Sigmoid colon (tissue), 7 donors: ENCODE data around the gene CBFA2T3. TPM values are rescaled to one million over a fixed set of nuclear protein-coding genes. Genes with fewer than 3 reads are reported as not detected.

ENCODE experiments used
- DNase-seq: peaks from one replicate; pipeline ENCODE4 v3.0.0-alpha.2; 2019
- H3K27ac ChIP-seq, 4 donors: fragments of 200-600 bp; sonication (generic); one replicate each; pipeline ENCODE4 v1.5.1; 2016 to 2019; ENCODE audit warnings: mild to moderate bottlenecking in 1 of 4
- H3K27me3 ChIP-seq, 3 donors: fragments of 200-600 bp; sonication (generic); one replicate each; pipeline ENCODE4 v1.5.1; 2019; ENCODE audit warnings: mild to moderate bottlenecking in 1 of 3
- H3K36me3 ChIP-seq, 4 donors: fragments of 200-600 bp; sonication (generic); one replicate each; pipeline ENCODE4 v1.5.1; 2016 to 2019
- H3K4me1 ChIP-seq, 4 donors: fragments of 200-600 bp; sonication (generic); one replicate each; pipeline ENCODE4 v1.5.1; 2017 to 2019
- H3K4me3 ChIP-seq, 4 donors: fragments of 200-600 bp; sonication (generic); one replicate each; pipeline ENCODE4 v1.5.1; 2017 to 2019; ENCODE audit warnings: mild to moderate bottlenecking in 2 of 4, moderate library complexity in 1 of 4
- H3K9me3 ChIP-seq, 4 donors: fragments of 200-600 bp in 3 of 4; sonication (generic) in 3 of 4; one replicate each; pipeline versions ENCODE4 v1.5.1 to v1.6.1; 2013 to 2019
- CTCF ChIP-seq, 4 experiments: fragments of 450-650 bp in 3 of 4; fragments of 200-600 bp in 1 of 4; IDR thresholded peaks; one replicate each; pipeline ENCODE4 v1.5.1; 2016 to 2019; ENCODE audit warnings: antibody characterized with exemption in 4 of 4, mild to moderate bottlenecking in 3 of 4, moderate library complexity in 2 of 4
- EP300 ChIP-seq, 4 donors: sonication (generic); formaldehyde crosslinking; IDR thresholded peaks; one replicate each; pipeline ENCODE4 v1.6.1; 2017; ENCODE audit warnings: antibody characterized with exemption in 4 of 4
- POLR2A ChIP-seq, 2 donors: fragments of 450-650 bp; IDR thresholded peaks; one replicate each; pipeline ENCODE4 v1.6.1; 2016; ENCODE audit warnings: antibody characterized with exemption in 2 of 2, mild to moderate bottlenecking in 2 of 2, moderate library complexity in 2 of 2
- POLR2AphosphoS5 ChIP-seq, 4 donors: sonication (generic); formaldehyde crosslinking; IDR thresholded peaks; one replicate each; pipeline ENCODE4 v1.6.1; 2017; ENCODE audit warnings: antibody characterized with exemption in 4 of 4
- WGBS, 2 donors: extraction: QIAGEN DNeasy Blood & Tissue Kit; methylation state at CpG; one replicate each; pipeline ENCODE4 v1.1.7; 2013; 5-methylcytosine and 5-hydroxymethylcytosine counted together
- intact Hi-C: fragments of 100-400 bp; cut with DNase I; formaldehyde crosslinking; loops from one replicate; pipeline ENCODE4 v1.15.1; 2023
- polyA plus RNA-seq, 3 donors: library from polyadenylated mRNA; stranded (reverse); fragments of 200-250 nt; gene quantifications; one replicate each; pipeline ENCODE4 v1.2.3, GENCODE V29; 2013
- total RNA-seq, 4 donors: library from RNA; depleted of rRNA; stranded (reverse); fragments of >200 nt; gene quantifications; one replicate each; pipeline ENCODE4 v1.1.0, GENCODE V29; 2016
- donor health status: healthy with polysubstance abuse.
- donor health status: Bipolar disorder and iron deficiency.
- donor health status: healthy.

Gene CBFA2T3
- total and polyA plus RNA-seq, 7 donors, result 0.95 to 26.8 (median 4.3) TPM

GRCh38 chr16:88871730-88872416 is 105.1 kb downstream of the CBFA2T3 start:
- WGBS, 2 donors, result 59 to 75% methylated on average over 21 of the region's 21 CpGs
- Histone ChIP-seq H3K4me1 (no peaks in the 10 kb centered on the region), H3K4me3 (no peak overlapping the region), H3K27me3 (peaks cover 0 to 36% (median 7%) of the 10 kb centered on the region in 3 donors), H3K9me3 (no peaks in the 10 kb centered on the region), H3K36me3 (no peaks in the 10 kb centered on the region), H3K27ac (no peak overlapping the region)
- intact Hi-C loops, result no loop called here
- no peak for TF ChIP-seq EP300 (IDR thresholded peaks at IDR 0.05)
- no peak for TF ChIP-seq CTCF (IDR thresholded peaks at IDR 0.05)
- TF ChIP-seq POLR2A (IDR thresholded peaks at IDR 0.05), result no peak
- no peak for TF ChIP-seq POLR2AphosphoS5 (IDR thresholded peaks at IDR 0.05)
- no peak for DNase-seq

DNA sequence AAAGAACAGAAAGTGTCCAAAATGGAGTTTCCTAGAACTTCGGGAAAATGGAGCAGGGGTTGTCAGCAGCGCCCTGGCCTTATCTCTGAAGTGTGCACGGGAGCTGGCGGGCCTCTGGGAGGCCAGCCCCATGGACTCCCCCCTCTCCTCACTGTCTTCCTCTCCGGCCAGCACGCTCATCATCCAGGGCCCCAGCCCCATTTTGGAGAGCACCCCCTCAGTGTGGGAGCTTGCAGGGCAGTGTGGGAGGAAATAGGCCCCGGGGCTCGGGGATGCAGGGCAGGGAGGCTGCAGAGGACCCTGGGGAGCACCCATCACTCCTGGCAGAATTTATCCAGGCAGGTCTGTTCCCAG is 105.7 kb downstream of the CBFA2T3 start:
- Histone ChIP-seq H3K27ac (no peak overlapping the region), H3K27me3 (peaks cover 0 to 36% (median 7%) of the 10 kb centered on the region in 3 donors), H3K36me3 (no peaks in the 10 kb centered on the region), H3K4me1 (no peaks in the 10 kb centered on the region), H3K4me3 (peak overlapping the region in 1 of 4 donors; percentile 15), H3K9me3 (no peaks in the 10 kb centered on the region)
- WGBS, 2 donors, result 28 to 40% methylated on average over 8 of the region's 8 CpGs
- no peak for DNase-seq
- intact Hi-C loops, result no loop called here
- no peak for TF ChIP-seq EP300 (IDR thresholded peaks at IDR 0.05)
- no peak for TF ChIP-seq POLR2A (IDR thresholded peaks at IDR 0.05)
- TF ChIP-seq POLR2AphosphoS5 (IDR thresholded peaks at IDR 0.05), result no peak
- TF ChIP-seq CTCF (IDR thresholded peaks at IDR 0.05), result no peak

- intact Hi-C loops, result no loop called here
- Histone ChIP-seq H3K36me3 (no peaks in the 10 kb centered on the region), H3K9me3 (no peaks in the 10 kb centered on the region), H3K27ac (no peak overlapping the region), H3K27me3 (peaks cover 0 to 36% (median 7%) of the 10 kb centered on the region in 3 donors), H3K4me3 (peak overlapping the region in 1 of 4 donors; percentile 15), H3K4me1 (no peaks in the 10 kb centered on the region)
- DNase-seq, result no peak
- no peak for TF ChIP-seq POLR2A (IDR thresholded peaks at IDR 0.05)
- TF ChIP-seq CTCF (IDR thresholded peaks at IDR 0.05), result no peak
- TF ChIP-seq EP300 (IDR thresholded peaks at IDR 0.05), result no peak
- no peak for TF ChIP-seq POLR2AphosphoS5 (IDR thresholded peaks at IDR 0.05)
- 19 to 35% methylated on average over 37 of the region's 37 CpGs for WGBS, 2 donors
Measured at GRCh38 chr16:88870608-88871348, 106.2 kb downstream of the CBFA2T3 start.

DNA sequence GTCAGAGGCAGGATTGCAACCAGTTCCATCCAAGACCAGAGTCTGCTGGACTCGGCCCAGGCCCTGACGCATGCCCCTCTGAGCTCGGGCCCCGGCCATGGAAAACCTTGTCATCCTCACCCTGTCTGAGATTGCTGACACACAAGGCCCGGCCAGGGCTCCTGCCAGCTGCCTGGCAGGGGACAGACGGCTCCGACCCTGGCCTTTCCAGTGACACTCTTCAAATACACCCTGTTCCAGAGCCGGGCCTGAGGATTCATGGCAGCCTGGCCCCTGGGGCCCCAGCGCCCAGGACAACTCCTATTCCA is 107.4 kb downstream of the CBFA2T3 start:
- intact Hi-C loops, result no loop called here
- H3K27ac ChIP-seq, result no peak overlapping the region
- no peak overlapping the region for H3K4me3 ChIP-seq
- 74 to 89% methylated on average over 9 of the region's 9 CpGs for WGBS, 2 donors
- H3K4me1 ChIP-seq, result no peaks in the 10 kb centered on the region
- no peak for DNase-seq
- H3K9me3 ChIP-seq, result no peaks in the 10 kb centered on the region
- peaks cover 0 to 36% (median 7%) of the 10 kb centered on the region in 3 donors for H3K27me3 ChIP-seq
- H3K36me3 ChIP-seq, result no peaks in the 10 kb centered on the region
- TF ChIP-seq POLR2A (IDR thresholded peaks at IDR 0.05), result no peak
- TF ChIP-seq EP300 (IDR thresholded peaks at IDR 0.05), result no peak
- TF ChIP-seq POLR2AphosphoS5 (IDR thresholded peaks at IDR 0.05), result no peak
- TF ChIP-seq CTCF (IDR thresholded peaks at IDR 0.05), result no peak
